ENCODE data around the gene PSG4.
"Not testable (repeated sequence)": the region's sequence is repeated elsewhere in the genome, so short reads cannot be mapped to it uniquely, and the experiment has no call there.

Gene PSG4

GRCh38 chr19:43198686-43199419, 6.6 kb downstream of the PSG4 start:
- in situ Hi-C loops (cut with MboI; ENCODE audit: low sequenced_read_pairs): not testable (repeated sequence)

GRCh38 chr19:43197666-43198397, 7.6 kb downstream of the PSG4 start:
- in situ Hi-C loops (cut with MboI; ENCODE audit: low sequenced_read_pairs): not testable (repeated sequence)

GRCh38 chr19:43194397-43194796, 11.0 kb downstream of the PSG4 start:
- in situ Hi-C loops (cut with MboI; ENCODE audit: low sequenced_read_pairs): not testable (repeated sequence)

- in situ Hi-C loops (cut with MboI; ENCODE audit: low sequenced_read_pairs): not testable (repeated sequence)
Observed at GRCh38 chr19:43192381-43193155, 12.9 kb downstream of the PSG4 start.

- in situ Hi-C loops (cut with MboI; ENCODE audit: low sequenced_read_pairs): not testable (repeated sequence)
Observed at GRCh38 chr19:43188092-43188491, 17.3 kb downstream of the PSG4 start.

GRCh38 chr19:43186311-43186935, 19.0 kb downstream of the PSG4 start, which contains the start of gene PSG5:
Gene PSG5, minus strand, starts transcription at chr19:43186536. Its CDS starts 131 bp downstream, at chr19:43186405.
- in situ Hi-C loops (cut with MboI; ENCODE audit: low sequenced_read_pairs): not testable (repeated sequence)

GRCh38 chr19:43181869-43182771, 23.3 kb downstream of the PSG4 start:
- in situ Hi-C loops (cut with MboI; ENCODE audit: low sequenced_read_pairs): not testable (repeated sequence)

GRCh38 chr19:43179569-43180147, 25.8 kb downstream of the PSG4 start:
- in situ Hi-C loops (cut with MboI; ENCODE audit: low sequenced_read_pairs): not testable (repeated sequence)

GRCh38 chr19:43178577-43178976, 26.9 kb downstream of the PSG4 start:
- in situ Hi-C loops (cut with MboI; ENCODE audit: low sequenced_read_pairs): not testable (repeated sequence)

GRCh38 chr19:43165906-43166305, 39.5 kb downstream of the PSG4 start:
- in situ Hi-C loops (cut with MboI; ENCODE audit: low sequenced_read_pairs): not testable (repeated sequence)

- in situ Hi-C loops (cut with MboI; ENCODE audit: low sequenced_read_pairs): not testable (repeated sequence)
Observed at GRCh38 chr19:43163135-43163534, 42.3 kb downstream of the PSG4 start.

GRCh38 chr19:43162261-43162660, 43.2 kb downstream of the PSG4 start:
- in situ Hi-C loops (cut with MboI; ENCODE audit: low sequenced_read_pairs): not testable (repeated sequence)

- in situ Hi-C loops (cut with MboI; ENCODE audit: low sequenced_read_pairs): no loop called here
Observed at GRCh38 chr19:43152214-43152613, 53.2 kb downstream of the PSG4 start.

GRCh38 chr19:43149788-43150187, 55.6 kb downstream of the PSG4 start:
- in situ Hi-C loops (cut with MboI; ENCODE audit: low sequenced_read_pairs): not testable (repeated sequence)

GRCh38 chr19:43148233-43148632, 57.2 kb downstream of the PSG4 start:
- in situ Hi-C loops (cut with MboI; ENCODE audit: low sequenced_read_pairs): no loop called here
